Psoas muscle (tissue), 8 donors: ENCODE data around the gene RCC2. TPM values are rescaled to one million over a fixed set of nuclear protein-coding genes. Genes with fewer than 3 reads are reported as not detected.

ENCODE experiments used
- ATAC-seq, 4 donors: fragments of 200-7000 bp; cut with Tn5 transposase; one replicate each; pipeline ENCODE4 v1.9.1; 2020; ENCODE audit warnings: moderate library complexity in 3 of 4, mild to moderate bottlenecking in 2 of 4
- DNase-seq, 2 donors: peaks; one replicate each; pipeline ENCODE4 v3.0.0-alpha.2; 2020
- H3K27ac ChIP-seq: fragments of 200-600 bp; one replicate; pipeline ENCODE4 v1.8.0; 2022
- H3K27me3 ChIP-seq, 3 donors: fragments of 200-600 bp in 1 of 3; one replicate each; pipeline versions ENCODE4 v1.6.1 to v1.8.0; 2013 to 2022; ENCODE audit warnings: low read length in 2 of 3, mild to moderate bottlenecking in 2 of 3, moderate library complexity in 1 of 3; ENCODE audit not compliant: insufficient read depth in 3 of 3
- H3K36me3 ChIP-seq, 2 donors: fragments of 200-600 bp in 1 of 2; one replicate each; pipeline versions ENCODE4 v1.6.1 to v1.8.0; 2013 to 2022; ENCODE audit warnings: low read depth in 1 of 2, mild to moderate bottlenecking in 1 of 2, moderate library complexity in 1 of 2; ENCODE audit not compliant: insufficient read depth in 1 of 2
- H3K4me1 ChIP-seq: fragments of 200-600 bp; one replicate; pipeline ENCODE4 v1.8.0; 2022
- H3K4me3 ChIP-seq: fragments of 200-600 bp; one replicate; pipeline ENCODE4 v1.8.0; 2022; ENCODE audit warnings: mild to moderate bottlenecking
- H3K9me3 ChIP-seq: fragments of 200-600 bp; one replicate; pipeline ENCODE4 v1.8.0; 2022
- CTCF ChIP-seq: fragments of 200-600 bp; IDR thresholded peaks from one replicate; pipeline ENCODE4 v1.8.0; 2022; ENCODE audit warnings: antibody characterized with exemption
- WGBS, 3 donors: extraction: QIAGEN DNeasy Blood & Tissue Kit; methylation state at CpG; one replicate each; pipeline versions ENCODE4 v1.1.6 to v1.1.7; 2013; 5-methylcytosine and 5-hydroxymethylcytosine counted together
- intact Hi-C, 2 donors: fragments of 100-400 bp; cut with DNase I; formaldehyde crosslinking; loops; one replicate each; pipeline versions ENCODE4 v1.11.0 to v1.14.2; 2022
- polyA plus RNA-seq, 3 donors: library from polyadenylated mRNA; stranded (reverse); fragments of 200-250 nt; gene quantifications; one replicate each; pipeline ENCODE4 v1.2.3, GENCODE V29; 2013
- total RNA-seq, 4 donors: library from RNA; stranded (reverse); fragmentation: NEBNext Ultra II Directional in 2 of 4; extraction: Animal tissue kit (Norgen Biotek cat#: 25700) in 2 of 4; gene quantifications; one replicate each; pipeline versions ENCODE4 v1.2.1 to v1.2.4, GENCODE V29; 2021 to 2023
- donor health status: healthy with polysubstance abuse.
- donor health status: DM: no; HTN: no; CAD: no; lungs with moderate emphysema.
- donor health status: Bipolar disorder and iron deficiency.
- donor health status: healthy.
- donor health status: DM: yes; HTN: yes; CAD: no.
- donor health status: DM: no; HTN: no; CAD: no.
- donor health status: DM: no; HTN: no; CAD: no.
- donor health status: DM: yes; HTN: yes; CAD: no.

Gene RCC2
- total and polyA plus RNA-seq, 7 donors: 6.8 to 18.7 (median 10.6) TPM

GRCh38 chr1:17442841-17443240 is 3.4 kb upstream of the RCC2 start:
- 82 to 88% (median 85%) methylated on average over 6 of the region's 6 CpGs for WGBS, 3 donors
- Histone ChIP-seq H3K36me3 (no peaks in the 10 kb centered on the region), H3K27me3 (no peaks in the 10 kb centered on the region), H3K4me1 (peaks cover 17% of the 10 kb centered on the region), H3K27ac (no peak overlapping the region), H3K9me3 (no peaks in the 10 kb centered on the region), H3K4me3 (no peak overlapping the region)
- no peak for ATAC-seq
- no peak for DNase-seq
- TF ChIP-seq CTCF: no peak
- intact Hi-C loops: no loop called here

GRCh38 chr1:17441993-17442357 is 2.5 kb upstream of the RCC2 start:
- Histone ChIP-seq H3K9me3 (no peaks in the 10 kb centered on the region), H3K27me3 (no peaks in the 10 kb centered on the region), H3K27ac (no peak overlapping the region), H3K4me3 (no peak overlapping the region), H3K4me1 (peaks cover 20% of the 10 kb centered on the region), H3K36me3 (no peaks in the 10 kb centered on the region)
- 80 to 85% (median 84%) methylated on average over 4 of the region's 4 CpGs for WGBS, 3 donors
- intact Hi-C loops: no loop called here
- DNase-seq (no peak), ATAC-seq (no peak)
- TF ChIP-seq CTCF: no peak

- H3K27me3 ChIP-seq: no peaks in the 10 kb centered on the region
- no peaks in the 10 kb centered on the region for H3K36me3 ChIP-seq
- TF ChIP-seq CTCF: no peak
- peaks cover 23% of the 10 kb centered on the region for H3K4me1 ChIP-seq
- H3K4me3 ChIP-seq: no peak overlapping the region
- no peaks in the 10 kb centered on the region for H3K9me3 ChIP-seq
- intact Hi-C loops: no loop called here
- no peak overlapping the region for H3K27ac ChIP-seq
- ATAC-seq (no peak), DNase-seq (no peak)
- WGBS, 3 donors: 52 to 68% (median 64%) methylated on average over 10 of the region's 10 CpGs
These were observed 2.0 kb upstream of the RCC2 start for GRCh38 chr1:17441265-17441992.

- ATAC-seq: no peak
- no peak for TF ChIP-seq CTCF
These were observed 1.3 kb upstream of the RCC2 start for GRCh38 chr1:17440827-17441168.

More at GRCh38 chr1:17440827-17441168, 1.3 kb upstream of the RCC2 start:
- no peaks in the 10 kb centered on the region for H3K36me3 ChIP-seq
- H3K4me1 ChIP-seq: peaks cover 23% of the 10 kb centered on the region
- no peaks in the 10 kb centered on the region for H3K27me3 ChIP-seq
- intact Hi-C loops: loop anchor here in 1 of 2 donors (1.0 kb wide), 1 partner anchor 21 kb away; no protein-coding TSS in a partner anchor
- no peaks in the 10 kb centered on the region for H3K9me3 ChIP-seq
- WGBS, 3 donors: 86 to 92% (median 89%) methylated on average over 6 of the region's 6 CpGs
- H3K27ac ChIP-seq: no peak overlapping the region
- no peak overlapping the region for H3K4me3 ChIP-seq
- no peak for DNase-seq
